Choroid plexus epithelial cell (primary cell): ENCODE data around the gene N4BP2L2.

Source experiments
- DNase-seq: peaks from one replicate; pipeline ENCODE4 v3.0.0-alpha.2; 2010; ENCODE audit warnings: low read depth
- H3K4me3 ChIP-seq: 2 replicates; pipeline ENCODE4 v1.5.1; 2011; ENCODE audit warnings: low read depth, mild to moderate bottlenecking, control low read depth, low read length, moderate library complexity
- TF ChIP-seq, protein P1 (sequence below): conservative IDR thresholded peaks from 2 replicates; pipeline ENCODE4 v1.5.1; 2011; ENCODE audit warnings: low read depth, mild to moderate bottlenecking, control low read depth, inconsistent platforms, low read length, moderate library complexity

Gene N4BP2L2

DNA sequence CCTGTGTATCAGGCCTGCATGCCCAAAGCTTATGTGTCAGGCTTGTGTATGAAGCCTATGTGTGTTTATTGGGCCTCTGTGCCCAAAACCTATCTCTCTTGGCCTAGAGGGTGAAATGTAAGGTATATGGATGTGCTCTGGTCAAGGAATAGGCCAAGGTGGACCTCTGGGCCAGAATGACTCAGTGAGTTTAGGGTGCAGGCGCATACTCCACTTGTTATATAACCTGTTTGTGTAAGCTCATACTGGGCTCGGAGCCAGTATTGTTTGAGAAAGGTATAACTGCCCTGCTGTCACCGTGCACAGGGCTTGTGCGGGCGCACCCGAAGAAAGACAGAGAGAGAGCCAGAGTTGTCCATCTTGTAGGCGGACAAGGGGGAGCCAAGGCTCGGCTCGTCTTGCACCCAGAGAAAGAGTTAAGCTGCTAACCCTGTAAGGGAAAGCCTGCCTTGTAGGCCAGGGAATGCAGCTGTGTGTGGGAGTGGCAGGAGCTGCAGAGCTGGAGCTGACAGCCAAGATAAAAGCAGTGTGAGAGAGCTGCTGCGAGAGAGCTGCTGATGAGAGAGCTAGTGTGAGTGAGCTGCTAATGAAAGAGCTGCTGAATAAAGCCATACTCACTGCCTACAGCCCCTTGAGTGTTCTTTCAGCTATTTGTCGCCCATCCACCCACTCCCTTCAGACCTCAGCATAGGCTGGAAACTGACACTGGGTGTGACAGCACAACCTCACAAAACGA lies 67.2 kb downstream of the N4BP2L2 start:
- no peak overlapping the region for H3K4me3 ChIP-seq
- TF ChIP-seq, protein P1, sequence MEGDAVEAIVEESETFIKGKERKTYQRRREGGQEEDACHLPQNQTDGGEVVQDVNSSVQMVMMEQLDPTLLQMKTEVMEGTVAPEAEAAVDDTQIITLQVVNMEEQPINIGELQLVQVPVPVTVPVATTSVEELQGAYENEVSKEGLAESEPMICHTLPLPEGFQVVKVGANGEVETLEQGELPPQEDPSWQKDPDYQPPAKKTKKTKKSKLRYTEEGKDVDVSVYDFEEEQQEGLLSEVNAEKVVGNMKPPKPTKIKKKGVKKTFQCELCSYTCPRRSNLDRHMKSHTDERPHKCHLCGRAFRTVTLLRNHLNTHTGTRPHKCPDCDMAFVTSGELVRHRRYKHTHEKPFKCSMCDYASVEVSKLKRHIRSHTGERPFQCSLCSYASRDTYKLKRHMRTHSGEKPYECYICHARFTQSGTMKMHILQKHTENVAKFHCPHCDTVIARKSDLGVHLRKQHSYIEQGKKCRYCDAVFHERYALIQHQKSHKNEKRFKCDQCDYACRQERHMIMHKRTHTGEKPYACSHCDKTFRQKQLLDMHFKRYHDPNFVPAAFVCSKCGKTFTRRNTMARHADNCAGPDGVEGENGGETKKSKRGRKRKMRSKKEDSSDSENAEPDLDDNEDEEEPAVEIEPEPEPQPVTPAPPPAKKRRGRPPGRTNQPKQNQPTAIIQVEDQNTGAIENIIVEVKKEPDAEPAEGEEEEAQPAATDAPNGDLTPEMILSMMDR: no peak
- DNase-seq: peak; percentile 65

DNA sequence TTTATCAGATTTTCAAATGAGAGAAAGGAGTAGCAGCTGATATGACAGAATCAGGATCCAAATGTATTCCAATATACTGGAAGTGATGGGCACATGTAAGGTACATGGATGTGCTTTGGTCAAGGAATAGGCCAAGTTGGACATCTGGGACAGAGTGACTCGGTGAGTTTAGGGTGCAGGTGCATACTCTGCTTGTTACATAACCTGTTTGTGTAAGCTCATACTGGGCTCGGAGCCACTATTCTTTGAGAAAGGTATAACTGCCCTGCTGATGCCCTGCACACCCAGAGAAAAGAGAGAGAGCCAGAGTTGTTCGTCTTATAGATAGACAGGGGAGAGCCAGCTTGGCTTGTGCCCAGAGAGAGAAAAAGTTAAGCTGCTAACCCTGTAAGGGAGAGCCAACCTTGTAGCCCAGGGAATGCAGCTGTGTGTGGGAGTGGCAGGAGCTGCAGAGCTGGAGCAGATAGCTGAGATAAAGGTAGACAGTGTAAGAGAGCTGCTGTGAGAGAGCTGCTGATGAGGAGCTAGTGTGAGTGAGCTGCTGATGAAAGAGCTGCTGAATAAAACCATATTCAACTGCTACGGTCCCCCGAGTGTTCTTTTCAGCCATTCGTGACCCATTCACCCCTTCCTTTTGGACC lies 70.0 kb downstream of the N4BP2L2 start:
- TF ChIP-seq, protein P1: no peak
- no peak for DNase-seq
- H3K4me3 ChIP-seq: no peak overlapping the region

DNA sequence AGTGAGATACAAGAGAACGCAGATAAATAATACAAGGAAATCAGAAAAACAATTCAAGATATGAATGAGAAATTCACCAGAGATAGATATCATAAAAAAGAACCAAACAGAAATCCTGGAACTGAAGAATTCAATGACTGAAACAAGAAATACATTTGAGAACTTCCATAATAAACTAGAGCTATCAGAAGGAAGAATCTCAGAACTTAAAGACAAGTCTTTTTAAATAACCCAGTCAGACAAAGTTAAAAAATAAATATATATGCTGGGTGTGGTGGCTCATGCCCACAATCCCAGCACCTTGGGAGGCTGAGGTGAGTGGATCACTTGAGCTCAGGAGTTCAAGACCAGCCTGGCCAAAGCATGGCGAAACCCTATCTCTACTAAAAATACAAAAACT lies 82.0 kb downstream of the N4BP2L2 start:
- no peak for DNase-seq
- TF ChIP-seq, protein P1: no peak
- H3K4me3 ChIP-seq: no peak overlapping the region

DNA sequence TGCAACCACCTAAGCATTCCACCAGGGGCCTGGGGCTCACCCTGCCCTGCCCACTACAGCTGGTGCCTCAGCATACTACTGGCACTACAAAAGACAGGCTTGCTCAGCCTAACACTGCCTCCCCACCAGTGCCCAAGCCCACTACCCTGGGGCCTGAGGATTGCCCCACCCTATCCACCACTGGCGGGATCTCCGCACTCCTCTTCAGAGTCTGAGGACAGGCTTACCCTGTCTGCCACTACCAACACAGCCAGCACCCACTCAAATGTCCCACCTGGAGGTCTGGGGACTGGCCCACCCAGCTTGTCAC lies 83.0 kb downstream of the N4BP2L2 start:
- TF ChIP-seq, protein P1: no peak
- DNase-seq: no peak
- no peak overlapping the region for H3K4me3 ChIP-seq

DNA sequence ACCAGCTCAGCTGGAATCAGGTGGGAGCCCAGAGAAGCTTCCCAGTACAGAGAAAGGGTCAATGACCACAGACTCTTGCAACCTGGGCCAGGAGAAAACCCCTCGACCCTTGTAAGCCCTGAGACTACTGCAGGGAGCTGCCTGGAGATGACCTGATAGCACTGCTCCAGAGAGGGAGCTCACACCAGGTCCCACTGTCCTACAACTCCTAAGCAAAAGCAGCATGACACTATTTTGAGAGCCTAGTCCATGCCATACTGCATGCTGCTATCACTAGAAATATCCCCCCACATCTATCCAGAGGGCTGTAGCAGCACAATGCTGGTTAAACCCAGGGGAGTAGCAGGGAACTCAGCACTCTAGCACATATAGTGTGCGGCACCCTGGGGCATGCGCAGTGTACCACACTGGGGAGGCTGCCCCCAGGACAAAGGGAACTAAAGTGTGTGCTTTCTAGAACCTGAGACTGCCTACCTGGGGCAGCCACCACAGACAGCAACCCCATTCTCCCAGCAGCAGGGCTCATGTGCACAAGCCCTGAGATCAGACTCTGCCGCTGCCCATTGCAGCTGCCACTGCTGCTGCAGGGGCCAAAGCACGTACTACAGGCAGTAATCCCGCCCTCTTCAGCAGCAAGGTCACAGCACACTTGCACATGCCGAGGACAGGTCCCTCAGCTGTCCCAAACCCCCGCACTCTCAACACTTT lies 83.6 kb downstream of the N4BP2L2 start:
- H3K4me3 ChIP-seq: no peak overlapping the region
- no peak for DNase-seq
- TF ChIP-seq, protein P1: no peak

DNA sequence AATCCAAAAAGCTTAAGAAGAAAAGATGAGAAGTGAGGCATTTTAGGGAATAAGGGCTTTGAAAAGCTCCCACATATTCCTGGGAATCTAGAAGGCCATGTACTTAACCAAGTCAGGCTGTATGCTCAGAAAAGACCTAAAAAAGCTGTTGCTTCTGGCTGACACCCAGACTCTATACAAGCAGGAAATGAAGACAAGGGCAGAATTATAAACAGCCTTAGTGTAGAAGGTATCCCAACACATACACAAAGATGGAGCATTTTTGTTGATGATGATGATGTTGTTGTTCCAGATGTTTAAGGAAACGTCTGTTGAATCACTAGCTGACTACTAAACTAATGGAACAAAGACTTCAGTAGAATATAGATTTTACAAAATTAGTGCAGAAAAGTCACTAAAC lies 84.6 kb downstream of the N4BP2L2 start:
- no peak overlapping the region for H3K4me3 ChIP-seq
- peak; percentile 47 for DNase-seq
- TF ChIP-seq, protein P1: no peak
